GM12874 (cell line): Measurements from ENCODE around the gene ALDH16A1.

ENCODE experiments used
- TF ChIP-seq, protein P1 (sequence below): IDR thresholded peaks from 2 replicates; pipeline ENCODE4 v1.5.1; 2011; ENCODE audit warnings: low read depth, mild to moderate bottlenecking, control low read depth, low read length, moderate library complexity; ENCODE audit not compliant: insufficient read depth

ALDH16A1 gene

DNA sequence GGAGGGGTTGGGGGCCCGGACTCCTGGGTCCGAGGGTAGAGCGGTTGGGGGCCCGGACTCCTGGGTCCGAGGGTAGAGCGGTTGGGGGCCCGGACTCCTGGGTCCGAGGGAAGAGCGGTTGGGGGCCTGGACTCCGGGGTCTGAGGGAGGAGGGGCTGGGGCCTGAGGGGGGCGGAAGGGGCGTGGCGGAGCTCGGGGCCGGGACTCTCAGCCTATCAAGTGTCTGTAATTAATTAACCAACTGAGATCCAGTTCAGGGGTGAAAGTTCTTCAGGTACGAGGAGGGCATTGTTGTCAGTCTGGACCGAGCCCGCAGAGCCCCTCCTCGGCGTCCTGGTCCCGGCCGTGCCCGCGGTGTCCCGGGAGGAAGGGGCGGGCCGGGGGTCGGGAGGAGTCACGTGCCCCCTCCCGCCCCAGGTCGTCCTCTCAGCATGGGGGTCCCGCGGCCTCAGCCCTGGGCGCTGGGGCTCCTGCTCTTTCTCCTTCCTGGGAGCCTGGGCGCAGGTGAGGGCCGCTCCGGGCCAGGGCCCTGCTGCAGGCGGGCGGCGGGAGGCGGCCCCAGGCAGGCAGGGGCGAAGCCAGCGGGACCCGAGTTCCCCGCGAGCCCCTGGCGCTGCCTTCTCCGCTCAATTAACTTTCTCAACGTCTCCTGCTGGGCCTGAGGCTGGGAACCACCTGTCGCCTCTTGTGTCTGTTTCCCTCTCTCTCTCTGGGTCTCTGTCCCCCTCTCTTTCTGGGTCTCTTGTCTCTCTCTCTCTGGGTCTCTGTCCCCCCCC, 60.1 kb downstream of the ALDH16A1 start:
- TF ChIP-seq, protein P1, sequence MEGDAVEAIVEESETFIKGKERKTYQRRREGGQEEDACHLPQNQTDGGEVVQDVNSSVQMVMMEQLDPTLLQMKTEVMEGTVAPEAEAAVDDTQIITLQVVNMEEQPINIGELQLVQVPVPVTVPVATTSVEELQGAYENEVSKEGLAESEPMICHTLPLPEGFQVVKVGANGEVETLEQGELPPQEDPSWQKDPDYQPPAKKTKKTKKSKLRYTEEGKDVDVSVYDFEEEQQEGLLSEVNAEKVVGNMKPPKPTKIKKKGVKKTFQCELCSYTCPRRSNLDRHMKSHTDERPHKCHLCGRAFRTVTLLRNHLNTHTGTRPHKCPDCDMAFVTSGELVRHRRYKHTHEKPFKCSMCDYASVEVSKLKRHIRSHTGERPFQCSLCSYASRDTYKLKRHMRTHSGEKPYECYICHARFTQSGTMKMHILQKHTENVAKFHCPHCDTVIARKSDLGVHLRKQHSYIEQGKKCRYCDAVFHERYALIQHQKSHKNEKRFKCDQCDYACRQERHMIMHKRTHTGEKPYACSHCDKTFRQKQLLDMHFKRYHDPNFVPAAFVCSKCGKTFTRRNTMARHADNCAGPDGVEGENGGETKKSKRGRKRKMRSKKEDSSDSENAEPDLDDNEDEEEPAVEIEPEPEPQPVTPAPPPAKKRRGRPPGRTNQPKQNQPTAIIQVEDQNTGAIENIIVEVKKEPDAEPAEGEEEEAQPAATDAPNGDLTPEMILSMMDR = no peak

DNA sequence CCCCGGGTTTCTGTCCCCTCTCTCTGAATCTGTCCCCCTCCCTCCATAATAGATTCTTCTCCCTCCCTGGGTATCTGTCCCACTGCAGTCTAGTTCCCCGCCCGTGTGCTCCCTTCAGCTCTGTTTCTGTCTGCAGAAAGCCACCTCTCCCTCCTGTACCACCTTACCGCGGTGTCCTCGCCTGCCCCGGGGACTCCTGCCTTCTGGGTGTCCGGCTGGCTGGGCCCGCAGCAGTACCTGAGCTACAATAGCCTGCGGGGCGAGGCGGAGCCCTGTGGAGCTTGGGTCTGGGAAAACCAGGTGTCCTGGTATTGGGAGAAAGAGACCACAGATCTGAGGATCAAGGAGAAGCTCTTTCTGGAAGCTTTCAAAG, 60.7 kb downstream of the ALDH16A1 start:
- TF ChIP-seq, protein P1 = no peak

DNA sequence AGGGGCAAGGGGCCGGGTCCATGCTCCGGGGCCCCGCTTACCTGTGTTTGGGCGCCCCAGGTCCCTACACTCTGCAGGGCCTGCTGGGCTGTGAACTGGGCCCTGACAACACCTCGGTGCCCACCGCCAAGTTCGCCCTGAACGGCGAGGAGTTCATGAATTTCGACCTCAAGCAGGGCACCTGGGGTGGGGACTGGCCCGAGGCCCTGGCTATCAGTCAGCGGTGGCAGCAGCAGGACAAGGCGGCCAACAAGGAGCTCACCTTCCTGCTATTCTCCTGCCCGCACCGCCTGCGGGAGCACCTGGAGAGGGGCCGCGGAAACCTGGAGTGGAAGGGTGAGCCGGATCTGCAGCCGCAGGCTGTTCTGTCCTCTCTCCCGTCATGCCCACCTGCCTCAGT, 61.1 kb downstream of the ALDH16A1 start:
- TF ChIP-seq, protein P1 = no peak

DNA sequence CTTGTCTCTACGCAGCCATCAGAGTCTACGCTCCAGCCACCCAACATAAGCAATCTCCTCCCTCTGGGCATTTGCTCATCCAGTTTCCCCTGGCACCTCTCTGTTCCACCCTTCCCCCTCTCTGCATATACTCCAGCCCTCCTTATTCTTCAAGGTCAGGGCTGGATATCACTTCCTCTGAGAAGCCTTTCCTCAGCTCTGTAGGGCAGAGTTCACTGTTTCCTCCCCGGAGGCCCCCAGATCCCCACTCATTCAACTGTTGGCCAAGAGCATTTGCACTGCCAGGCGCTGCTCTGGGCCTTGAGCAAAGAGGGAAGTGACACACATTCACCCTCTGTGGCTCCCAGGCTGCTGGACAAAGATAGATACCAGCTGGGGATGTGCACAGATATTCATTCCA, 62.7 kb downstream of the ALDH16A1 start:
- TF ChIP-seq, protein P1 = no peak

DNA sequence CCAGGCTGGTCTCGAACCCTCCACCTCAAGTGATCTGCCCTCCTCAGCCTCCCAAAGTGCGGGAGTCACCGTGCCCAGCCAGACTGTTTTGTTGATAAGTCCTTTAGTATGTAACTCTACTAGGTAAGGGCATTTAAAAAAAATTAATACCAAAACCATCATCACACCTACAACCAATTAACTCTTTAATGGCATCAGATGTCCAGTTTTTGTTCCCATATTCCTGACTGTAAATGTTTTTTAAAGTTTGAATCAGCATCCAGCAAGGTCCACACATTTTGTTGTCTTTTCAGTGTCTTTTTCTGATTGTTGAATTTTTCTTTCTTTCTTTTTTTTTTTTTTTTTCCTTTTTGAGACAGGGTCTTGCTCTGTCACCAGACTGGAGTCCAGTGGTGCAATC, 65.0 kb downstream of the ALDH16A1 start:
- TF ChIP-seq, protein P1 = no peak
